Dendritic cell treated with granulocyte-macrophage colony-stimulating factor and Interleukin-4, amounts not matched to agents 40 ng/mL and 50 ng/mL, for 4 days (primary cell): Measurements from ENCODE around the gene MARVELD1.

Source experiments
- H3K27ac Mint-ChIP-seq: one replicate; pipeline ENCODE4 v1.8.0; 2022; ENCODE audit warnings: mild to moderate bottlenecking, mixed read lengths
- H3K27me3 Mint-ChIP-seq: one replicate; pipeline ENCODE4 v1.8.0; 2022; ENCODE audit warnings: mild to moderate bottlenecking, mixed read lengths
- H3K36me3 Mint-ChIP-seq: one replicate; pipeline ENCODE4 v1.8.0; 2022; ENCODE audit warnings: low read depth, mixed read lengths
- H3K4me1 Mint-ChIP-seq: one replicate; pipeline ENCODE4 v1.8.0; 2022; ENCODE audit warnings: low read depth, mixed read lengths
- H3K4me3 Mint-ChIP-seq: one replicate; pipeline ENCODE4 v1.8.0; 2022; ENCODE audit warnings: mild to moderate bottlenecking, moderate library complexity, mixed read lengths
- H3K9me3 Mint-ChIP-seq: one replicate; pipeline ENCODE4 v1.8.0; 2022; ENCODE audit warnings: mixed read lengths
- intact Hi-C: fragments of 100-400 bp; cut with micrococcal nuclease; formaldehyde crosslinking; loops from one replicate; pipeline ENCODE4 v1.15.0; 2022

The MARVELD1 gene

GRCh38 chr10:97738616-97739015 lies 25.1 kb downstream of the MARVELD1 start:
- H3K9me3 Mint-ChIP-seq, result no peaks in the 10 kb centered on the region
- peaks cover 64% of the 10 kb centered on the region for H3K36me3 Mint-ChIP-seq
- H3K4me3 Mint-ChIP-seq, result no peak overlapping the region
- no peak overlapping the region for H3K27ac Mint-ChIP-seq
- H3K4me1 Mint-ChIP-seq, result peaks cover 49% of the 10 kb centered on the region
- H3K27me3 Mint-ChIP-seq, result no peaks in the 10 kb centered on the region
- intact Hi-C loops, result no loop called here

- Mint-ChIP-seq H3K4me1 (peaks cover 47% of the 10 kb centered on the region), H3K9me3 (no peaks in the 10 kb centered on the region), H3K27ac (no peak overlapping the region), H3K4me3 (no peak overlapping the region), H3K36me3 (peaks cover 84% of the 10 kb centered on the region), H3K27me3 (no peaks in the 10 kb centered on the region)
- intact Hi-C loops, result no loop called here
Measured at GRCh38 chr10:97740613-97741012, 27.1 kb downstream of the MARVELD1 start.

- Mint-ChIP-seq H3K36me3 (peaks cover 99% of the 10 kb centered on the region), H3K27me3 (no peaks in the 10 kb centered on the region), H3K4me1 (peaks cover 25% of the 10 kb centered on the region), H3K4me3 (no peak overlapping the region), H3K9me3 (no peaks in the 10 kb centered on the region), H3K27ac (no peak overlapping the region)
- intact Hi-C loops, result no loop called here
Measured at GRCh38 chr10:97743169-97743943, 29.8 kb downstream of the MARVELD1 start.

- no peak overlapping the region for H3K4me3 Mint-ChIP-seq
- H3K27me3 Mint-ChIP-seq, result no peaks in the 10 kb centered on the region
- peaks cover 95% of the 10 kb centered on the region for H3K36me3 Mint-ChIP-seq
- H3K27ac Mint-ChIP-seq, result no peak overlapping the region
- intact Hi-C loops, result no loop called here
- H3K9me3 Mint-ChIP-seq, result no peaks in the 10 kb centered on the region
- H3K4me1 Mint-ChIP-seq, result peaks cover 19% of the 10 kb centered on the region
Measured at GRCh38 chr10:97744405-97745035, 31.0 kb downstream of the MARVELD1 start.

GRCh38 chr10:97747573-97747972 lies 34.0 kb downstream of the MARVELD1 start:
- Mint-ChIP-seq H3K9me3 (no peaks in the 10 kb centered on the region), H3K27me3 (no peaks in the 10 kb centered on the region), H3K4me1 (no peaks in the 10 kb centered on the region), H3K27ac (no peak overlapping the region), H3K4me3 (no peak overlapping the region), H3K36me3 (peaks cover 96% of the 10 kb centered on the region)
- intact Hi-C loops, result no loop called here

GRCh38 chr10:97748116-97748515 lies 34.6 kb downstream of the MARVELD1 start:
- no peak overlapping the region for H3K4me3 Mint-ChIP-seq
- intact Hi-C loops, result no loop called here
- peaks cover 96% of the 10 kb centered on the region for H3K36me3 Mint-ChIP-seq
- no peaks in the 10 kb centered on the region for H3K9me3 Mint-ChIP-seq
- no peaks in the 10 kb centered on the region for H3K4me1 Mint-ChIP-seq
- H3K27me3 Mint-ChIP-seq, result no peaks in the 10 kb centered on the region
- no peak overlapping the region for H3K27ac Mint-ChIP-seq

GRCh38 chr10:97752956-97753355 lies 39.4 kb downstream of the MARVELD1 start:
- intact Hi-C loops, result no loop called here
- no peak overlapping the region for H3K27ac Mint-ChIP-seq
- peaks cover 96% of the 10 kb centered on the region for H3K36me3 Mint-ChIP-seq
- H3K4me1 Mint-ChIP-seq, result no peaks in the 10 kb centered on the region
- no peak overlapping the region for H3K4me3 Mint-ChIP-seq
- no peaks in the 10 kb centered on the region for H3K27me3 Mint-ChIP-seq
- H3K9me3 Mint-ChIP-seq, result no peaks in the 10 kb centered on the region

- Mint-ChIP-seq H3K36me3 (peaks cover 100% of the 10 kb centered on the region), H3K27me3 (no peaks in the 10 kb centered on the region), H3K27ac (no peak overlapping the region), H3K9me3 (no peaks in the 10 kb centered on the region), H3K4me3 (no peak overlapping the region), H3K4me1 (no peaks in the 10 kb centered on the region)
- intact Hi-C loops, result no loop called here
Measured at GRCh38 chr10:97754726-97755125, 41.2 kb downstream of the MARVELD1 start.

GRCh38 chr10:97755718-97756117 lies 42.2 kb downstream of the MARVELD1 start:
- Mint-ChIP-seq H3K4me3 (no peak overlapping the region), H3K27ac (no peak overlapping the region), H3K9me3 (no peaks in the 10 kb centered on the region), H3K27me3 (no peaks in the 10 kb centered on the region), H3K4me1 (no peaks in the 10 kb centered on the region), H3K36me3 (peaks cover 100% of the 10 kb centered on the region)
- intact Hi-C loops, result no loop called here

GRCh38 chr10:97757471-97757870 lies 43.9 kb downstream of the MARVELD1 start:
- intact Hi-C loops, result no loop called here
- no peaks in the 10 kb centered on the region for H3K27me3 Mint-ChIP-seq
- H3K36me3 Mint-ChIP-seq, result peaks cover 100% of the 10 kb centered on the region
- no peak overlapping the region for H3K27ac Mint-ChIP-seq
- no peaks in the 10 kb centered on the region for H3K9me3 Mint-ChIP-seq
- H3K4me3 Mint-ChIP-seq, result no peak overlapping the region
- H3K4me1 Mint-ChIP-seq, result no peaks in the 10 kb centered on the region

- Mint-ChIP-seq H3K27me3 (no peaks in the 10 kb centered on the region), H3K4me3 (no peak overlapping the region), H3K27ac (no peak overlapping the region), H3K36me3 (peaks cover 87% of the 10 kb centered on the region), H3K9me3 (no peaks in the 10 kb centered on the region), H3K4me1 (no peaks in the 10 kb centered on the region)
- intact Hi-C loops, result no loop called here
Measured at GRCh38 chr10:97759158-97759887, 45.8 kb downstream of the MARVELD1 start.

- intact Hi-C loops, result no loop called here
- no peaks in the 10 kb centered on the region for H3K4me1 Mint-ChIP-seq
- no peak overlapping the region for H3K4me3 Mint-ChIP-seq
- H3K27me3 Mint-ChIP-seq, result no peaks in the 10 kb centered on the region
- H3K27ac Mint-ChIP-seq, result no peak overlapping the region
- H3K36me3 Mint-ChIP-seq, result peaks cover 80% of the 10 kb centered on the region
- no peaks in the 10 kb centered on the region for H3K9me3 Mint-ChIP-seq
Measured at GRCh38 chr10:97759946-97760345, 46.4 kb downstream of the MARVELD1 start.

- Mint-ChIP-seq H3K27me3 (no peaks in the 10 kb centered on the region), H3K36me3 (peaks cover 73% of the 10 kb centered on the region), H3K4me1 (no peaks in the 10 kb centered on the region), H3K27ac (no peak overlapping the region), H3K4me3 (no peak overlapping the region), H3K9me3 (no peaks in the 10 kb centered on the region)
- intact Hi-C loops, result no loop called here
Measured at GRCh38 chr10:97760461-97761257, 47.1 kb downstream of the MARVELD1 start.
